ENCODE results near the gene CIART.
A peak's percentile ranks its signal among the peaks of the same experiment; 100 is the strongest.
"Not testable (repeated sequence)": the region's sequence is repeated elsewhere in the genome, so short reads cannot be mapped to it uniquely, and the experiment has no call there.

CIART gene

DNA sequence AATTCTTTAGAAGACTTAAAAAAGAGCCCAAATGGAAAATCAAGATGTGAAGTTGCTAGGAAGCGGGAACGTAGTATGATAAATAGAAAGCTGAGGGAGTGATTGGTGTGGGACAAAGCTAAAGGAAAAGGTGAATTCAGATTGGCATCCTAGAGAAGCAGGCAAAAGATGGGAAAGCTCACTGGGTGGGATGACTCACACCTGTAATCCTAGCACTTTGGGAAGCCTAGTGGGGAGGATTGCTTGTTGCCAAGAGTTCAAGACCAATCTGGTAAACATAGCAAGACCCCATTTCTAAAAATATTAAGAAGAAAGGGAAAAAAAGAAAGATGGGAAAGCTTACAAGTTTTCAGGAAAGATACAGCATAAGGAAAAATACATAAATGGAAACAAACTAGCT lies 13.1 kb downstream of the CIART start:
- H3K36me3 ChIP-seq (ENCODE audit: insufficient read depth, insufficient read length, low read length) = peaks cover 54% of the 10 kb centered on the region
- no peaks in the 10 kb centered on the region for H3K9me3 ChIP-seq (ENCODE audit: insufficient read depth, low read length)
- peak overlapping the region; percentile 1 for H3K4me3 ChIP-seq (ENCODE audit: insufficient read length, low read depth)
- no peak for DNase-seq (ENCODE audit: low read depth, low spot score)
- H3K27me3 ChIP-seq (ENCODE audit: insufficient read depth, insufficient read length) = no peaks in the 10 kb centered on the region
- peak overlapping the region; percentile 52 for H3K9ac ChIP-seq (ENCODE audit: insufficient read length, low read depth)
- no peak for TF ChIP-seq SUZ12 (IDR thresholded peaks at IDR 0.05; ENCODE audit: extremely low read depth, insufficient read depth, insufficient read length)
- no peak for TF ChIP-seq YY1 (IDR thresholded peaks at IDR 0.05; ENCODE audit: insufficient read depth, insufficient read length)
- TF ChIP-seq ZNF274 (IDR thresholded peaks at IDR 0.05; ENCODE audit: low read depth, low read length) = no peak
- peaks cover 2% of the 10 kb centered on the region for H3K4me1 ChIP-seq (ENCODE audit: insufficient read depth, insufficient read length)

DNA sequence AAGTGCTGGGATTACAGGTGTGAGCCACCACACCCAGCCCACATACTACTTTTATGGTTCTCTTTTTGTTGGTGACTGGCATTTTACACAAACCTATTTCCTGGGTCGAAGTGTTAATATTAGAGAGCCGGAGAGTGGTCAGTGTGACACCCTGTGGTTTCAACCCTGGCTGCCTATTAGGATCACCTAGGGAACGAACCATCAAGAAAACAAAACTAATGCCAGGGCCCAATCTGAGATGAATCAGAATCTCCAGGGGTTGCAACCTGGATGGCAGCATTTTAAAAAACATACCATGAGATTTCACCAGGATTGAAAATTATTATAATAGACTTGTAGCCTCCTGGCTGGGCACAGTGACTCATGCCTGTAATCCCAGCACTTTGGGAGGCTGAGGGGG lies 17.4 kb downstream of the CIART start:
- no peaks in the 10 kb centered on the region for H3K27me3 ChIP-seq (ENCODE audit: insufficient read depth, insufficient read length)
- H3K36me3 ChIP-seq (ENCODE audit: insufficient read depth, insufficient read length, low read length) = peaks cover 84% of the 10 kb centered on the region
- no peak overlapping the region for H3K4me3 ChIP-seq (ENCODE audit: insufficient read length, low read depth)

DNA sequence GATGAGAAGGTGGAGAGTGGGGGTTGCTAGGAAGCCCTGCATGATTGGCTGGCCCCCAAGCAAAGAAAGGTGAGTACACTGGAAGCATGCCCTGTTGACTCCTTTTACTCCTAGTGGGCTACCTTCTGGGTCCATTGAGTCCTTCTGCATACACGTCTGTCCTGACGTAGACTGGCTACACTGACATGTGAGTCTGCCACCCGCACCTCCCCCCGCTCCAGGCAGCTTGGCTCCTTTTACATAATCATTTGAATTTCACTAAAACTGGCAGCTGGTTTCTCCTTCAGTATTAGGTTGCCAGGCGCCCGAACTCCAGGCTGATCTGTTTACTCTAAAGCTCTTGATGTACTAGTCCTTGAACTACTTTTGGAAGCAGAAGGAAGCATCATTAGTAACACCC lies 20.0 kb downstream of the CIART start:
- Histone ChIP-seq H3K4me3 (ENCODE audit: insufficient read length, low read depth) (no peak overlapping the region), H3K36me3 (ENCODE audit: insufficient read depth, insufficient read length, low read length) (peaks cover 83% of the 10 kb centered on the region), H3K9me3 (ENCODE audit: insufficient read depth, low read length) (no peaks in the 10 kb centered on the region), H3K27me3 (ENCODE audit: insufficient read depth, insufficient read length) (no peaks in the 10 kb centered on the region), H3K9ac (ENCODE audit: insufficient read length, low read depth) (no peak overlapping the region), H3K4me1 (ENCODE audit: insufficient read depth, insufficient read length) (peaks cover 6% of the 10 kb centered on the region)
- no peak for TF ChIP-seq SUZ12 (IDR thresholded peaks at IDR 0.05; ENCODE audit: extremely low read depth, insufficient read depth, insufficient read length)
- TF ChIP-seq ZNF274 (IDR thresholded peaks at IDR 0.05; ENCODE audit: low read depth, low read length) = no peak
- TF ChIP-seq YY1 (IDR thresholded peaks at IDR 0.05; ENCODE audit: insufficient read depth, insufficient read length) = no peak
- peak; percentile 51 for DNase-seq (ENCODE audit: low read depth, low spot score)

More for the DNA sequence above, 17.4 kb downstream of the CIART start:
- no peak for DNase-seq (ENCODE audit: low read depth, low spot score)
- no peaks in the 10 kb centered on the region for H3K9me3 ChIP-seq (ENCODE audit: insufficient read depth, low read length)
- TF ChIP-seq YY1 (IDR thresholded peaks at IDR 0.05; ENCODE audit: insufficient read depth, insufficient read length) = no peak
- no peak for TF ChIP-seq SUZ12 (IDR thresholded peaks at IDR 0.05; ENCODE audit: extremely low read depth, insufficient read depth, insufficient read length)
- TF ChIP-seq ZNF274 (IDR thresholded peaks at IDR 0.05; ENCODE audit: low read depth, low read length) = no peak
- peaks cover 9% of the 10 kb centered on the region for H3K4me1 ChIP-seq (ENCODE audit: insufficient read depth, insufficient read length)
- H3K9ac ChIP-seq (ENCODE audit: insufficient read length, low read depth) = no peak overlapping the region

DNA sequence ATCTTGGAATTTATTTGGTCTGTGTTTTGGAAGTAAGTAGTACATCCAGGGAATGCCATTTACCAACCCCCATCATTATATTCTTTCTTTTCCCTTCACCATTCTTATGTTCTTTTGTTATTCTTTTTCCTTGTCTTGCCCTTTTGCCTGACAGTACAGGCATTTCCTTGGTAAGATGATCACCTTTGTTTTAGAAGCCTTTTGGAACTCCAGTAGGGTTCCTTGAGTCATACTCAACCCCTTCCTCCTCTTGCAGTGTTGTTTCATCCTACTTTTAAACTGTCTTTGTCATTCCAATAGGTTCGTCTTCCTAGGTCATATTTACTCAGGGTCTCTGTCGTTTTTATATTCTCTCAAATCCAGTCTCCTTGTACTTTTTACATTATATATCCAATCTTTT lies 20.5 kb downstream of the CIART start:
- Histone ChIP-seq H3K27me3 (ENCODE audit: insufficient read depth, insufficient read length) (no peaks in the 10 kb centered on the region), H3K9me3 (ENCODE audit: insufficient read depth, low read length) (no peaks in the 10 kb centered on the region), H3K36me3 (ENCODE audit: insufficient read depth, insufficient read length, low read length) (peaks cover 83% of the 10 kb centered on the region), H3K9ac (ENCODE audit: insufficient read length, low read depth) (no peak overlapping the region), H3K4me1 (ENCODE audit: insufficient read depth, insufficient read length) (peaks cover 6% of the 10 kb centered on the region), H3K4me3 (ENCODE audit: insufficient read length, low read depth) (no peak overlapping the region)
- TF ChIP-seq SUZ12 (IDR thresholded peaks at IDR 0.05; ENCODE audit: extremely low read depth, insufficient read depth, insufficient read length) = no peak
- no peak for TF ChIP-seq ZNF274 (IDR thresholded peaks at IDR 0.05; ENCODE audit: low read depth, low read length)
- TF ChIP-seq YY1 (IDR thresholded peaks at IDR 0.05; ENCODE audit: insufficient read depth, insufficient read length) = no peak
- DNase-seq (ENCODE audit: low read depth, low spot score) = no peak

DNA sequence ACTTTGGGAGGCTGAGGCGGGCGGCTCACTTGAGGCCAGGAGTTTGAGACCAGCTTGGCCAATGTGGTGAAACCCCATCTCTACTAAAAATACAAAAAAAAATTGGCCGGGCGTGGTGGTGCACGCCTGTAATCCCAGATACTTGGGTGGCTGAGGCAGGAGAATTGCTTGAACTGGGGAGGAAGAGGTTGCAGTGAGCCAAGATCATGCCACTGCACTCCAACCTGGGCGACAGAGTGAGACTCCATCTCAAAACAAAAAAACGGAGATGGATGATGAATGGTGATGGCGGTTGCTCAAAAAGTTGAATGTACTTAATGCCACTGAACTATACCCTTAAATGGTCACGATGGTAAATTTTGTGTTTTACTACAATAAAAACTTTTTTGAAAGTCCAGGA lies 26.2 kb downstream of the CIART start:
- DNase-seq (ENCODE audit: low read depth, low spot score); H3K9ac ChIP-seq (ENCODE audit: insufficient read length, low read depth); H3K4me1 ChIP-seq (ENCODE audit: insufficient read depth, insufficient read length); H3K27me3 ChIP-seq (ENCODE audit: insufficient read depth, insufficient read length); H3K4me3 ChIP-seq (ENCODE audit: insufficient read length, low read depth); H3K9me3 ChIP-seq (ENCODE audit: insufficient read depth, low read length): not testable (repeated sequence)
- peaks cover 59% of the 10 kb centered on the region for H3K36me3 ChIP-seq (ENCODE audit: insufficient read depth, insufficient read length, low read length)

DNA sequence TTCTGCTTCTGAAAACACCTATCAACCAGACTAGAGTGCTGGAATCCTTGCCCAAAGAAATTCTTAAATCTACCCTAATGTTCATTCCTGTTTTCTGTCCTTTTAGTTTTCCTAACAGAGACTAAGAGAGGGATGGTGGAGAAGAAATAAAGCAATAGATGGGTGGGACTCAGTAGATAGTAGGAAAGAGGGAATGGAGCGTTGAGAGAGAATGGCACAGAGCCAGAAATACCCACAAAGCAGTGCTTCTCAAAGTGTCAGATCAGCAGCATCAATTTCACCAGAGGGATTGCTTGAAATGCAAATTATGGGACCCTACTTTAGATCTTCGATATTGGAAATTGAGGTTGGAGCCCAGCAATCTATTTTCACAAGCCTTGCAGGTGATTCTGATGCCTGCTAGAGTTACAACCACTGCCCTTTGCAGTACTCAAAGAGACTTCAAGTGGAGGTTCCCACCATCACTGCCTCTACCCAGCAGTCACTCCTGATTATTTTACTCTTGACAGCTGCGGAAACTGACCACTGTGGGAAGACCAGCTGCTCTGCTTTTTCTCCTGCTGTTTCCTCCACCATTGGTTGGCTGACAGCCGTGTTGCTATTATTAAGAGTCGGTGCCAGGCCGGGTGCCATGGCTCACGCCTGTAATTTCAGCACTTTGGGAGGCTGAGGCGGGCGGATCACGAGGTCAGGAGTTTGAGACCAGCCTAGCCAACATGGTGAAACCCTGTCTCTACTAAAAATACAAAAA lies 27.6 kb downstream of the CIART start:
- Histone ChIP-seq H3K9ac (ENCODE audit: insufficient read length, low read depth) (no peak overlapping the region), H3K9me3 (ENCODE audit: insufficient read depth, low read length) (no peaks in the 10 kb centered on the region), H3K4me3 (ENCODE audit: insufficient read length, low read depth) (no peak overlapping the region), H3K36me3 (ENCODE audit: insufficient read depth, insufficient read length, low read length) (peaks cover 47% of the 10 kb centered on the region), H3K27me3 (ENCODE audit: insufficient read depth, insufficient read length) (no peaks in the 10 kb centered on the region), H3K4me1 (ENCODE audit: insufficient read depth, insufficient read length) (no peaks in the 10 kb centered on the region)
- TF ChIP-seq ZNF274 (IDR thresholded peaks at IDR 0.05; ENCODE audit: low read depth, low read length) (no peak), YY1 (IDR thresholded peaks at IDR 0.05; ENCODE audit: insufficient read depth, insufficient read length) (no peak), SUZ12 (IDR thresholded peaks at IDR 0.05; ENCODE audit: extremely low read depth, insufficient read depth, insufficient read length) (no peak)
- DNase-seq (ENCODE audit: low read depth, low spot score) = no peak

DNA sequence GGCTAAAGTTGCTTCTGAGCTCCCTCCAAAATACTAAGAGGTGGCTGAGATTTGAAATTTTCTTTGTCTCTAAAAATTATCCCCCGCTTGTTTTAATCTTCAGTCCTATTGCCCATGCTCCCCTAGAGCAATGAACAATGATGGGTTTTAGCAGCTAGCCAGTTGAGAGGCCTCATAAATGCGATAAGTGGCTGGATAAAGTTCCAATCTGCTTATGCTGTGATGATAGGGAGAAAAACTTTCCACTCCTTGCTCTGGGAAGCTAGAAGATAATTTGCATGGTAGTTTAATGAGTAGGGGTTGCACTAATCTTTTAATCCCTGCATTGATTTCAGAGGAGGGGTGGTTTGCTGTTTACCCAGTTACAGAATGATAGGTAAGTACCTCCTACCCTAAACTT lies 29.4 kb downstream of the CIART start:
- no peak overlapping the region for H3K4me3 ChIP-seq (ENCODE audit: insufficient read length, low read depth)
- H3K36me3 ChIP-seq (ENCODE audit: insufficient read depth, insufficient read length, low read length) = peaks cover 30% of the 10 kb centered on the region
- H3K9ac ChIP-seq (ENCODE audit: insufficient read length, low read depth) = no peak overlapping the region
- DNase-seq (ENCODE audit: low read depth, low spot score) = no peak
- no peaks in the 10 kb centered on the region for H3K9me3 ChIP-seq (ENCODE audit: insufficient read depth, low read length)
- no peaks in the 10 kb centered on the region for H3K27me3 ChIP-seq (ENCODE audit: insufficient read depth, insufficient read length)
- TF ChIP-seq SUZ12 (IDR thresholded peaks at IDR 0.05; ENCODE audit: extremely low read depth, insufficient read depth, insufficient read length) (no peak), YY1 (IDR thresholded peaks at IDR 0.05; ENCODE audit: insufficient read depth, insufficient read length) (no peak), ZNF274 (IDR thresholded peaks at IDR 0.05; ENCODE audit: low read depth, low read length) (no peak)
- H3K4me1 ChIP-seq (ENCODE audit: insufficient read depth, insufficient read length) = no peaks in the 10 kb centered on the region

DNA sequence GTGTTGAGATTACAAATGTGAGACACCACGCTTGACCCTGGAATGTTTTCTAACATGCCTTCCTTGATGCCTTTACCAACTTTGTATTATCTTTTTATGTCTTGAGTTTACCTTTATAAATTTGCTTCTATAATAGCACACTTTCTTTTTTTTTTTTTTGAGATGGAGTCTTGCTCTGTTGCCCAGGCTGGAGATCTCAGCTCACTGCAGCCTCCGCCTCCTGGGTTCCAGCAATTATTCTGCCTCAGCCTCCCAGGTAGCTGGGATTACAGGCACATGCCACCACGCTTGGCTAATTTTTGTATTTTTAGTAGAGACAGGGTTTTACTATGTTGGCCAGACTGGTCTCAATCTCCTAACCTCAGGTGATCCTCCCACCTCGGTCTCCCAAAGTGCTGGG lies 32.3 kb downstream of the CIART start:
- H3K9me3 ChIP-seq (ENCODE audit: insufficient read depth, low read length); DNase-seq (ENCODE audit: low read depth, low spot score); H3K9ac ChIP-seq (ENCODE audit: insufficient read length, low read depth); H3K36me3 ChIP-seq (ENCODE audit: insufficient read depth, insufficient read length, low read length); H3K4me3 ChIP-seq (ENCODE audit: insufficient read length, low read depth); H3K27me3 ChIP-seq (ENCODE audit: insufficient read depth, insufficient read length); H3K4me1 ChIP-seq (ENCODE audit: insufficient read depth, insufficient read length): not testable (repeated sequence)
